Adrenal gland (tissue), 12 donors: ENCODE measurements around the gene AR. TPM values are rescaled to one million over a fixed set of nuclear protein-coding genes. Genes with fewer than 3 reads are reported as not detected.

Experiments used
- DNase-seq, 7 donors: peaks; one replicate each; pipeline ENCODE4 v3.0.0-alpha.2; 2019 to 2020
- H3K27ac ChIP-seq, 5 donors: fragments of 200-600 bp; sonication (generic) in 4 of 5; 1 replicate in 3 of 5; 2 replicates in 2 of 5; pipeline versions ENCODE4 v1.5.1 to v1.8.0; 2016 to 2020; ENCODE audit warnings: mild to moderate bottlenecking in 1 of 5
- H3K27me3 ChIP-seq: fragments of 200-600 bp; 2 replicates; pipeline ENCODE4 v1.8.0; 2021
- H3K36me3 ChIP-seq, 2 donors: fragments of 200-600 bp; replicated peaks in 1 of 2; 1 replicate in 1 of 2; 2 replicates in 1 of 2; pipeline versions ENCODE4 v1.5.1 to v1.8.0; 2018 to 2022
- H3K4me1 ChIP-seq, 2 donors: fragments of 200-600 bp; replicated peaks in 1 of 2; 1 replicate in 1 of 2; 2 replicates in 1 of 2; pipeline versions ENCODE4 v1.5.1 to v1.8.0; 2018 to 2021
- H3K4me3 ChIP-seq, 4 donors: fragments of 200-600 bp; sonication (generic) in 3 of 4; one replicate each; pipeline ENCODE4 v1.5.1; 2016 to 2018
- H3K9me3 ChIP-seq, 3 donors: fragments of 200-600 bp; sonication (generic) in 1 of 3; replicated peaks in 1 of 3; 1 replicate in 2 of 3; 2 replicates in 1 of 3; pipeline versions ENCODE4 v1.5.1 to v1.8.0; 2016 to 2021
- CTCF ChIP-seq, 6 experiments: fragments of 450-650 bp in 4 of 6; fragments of 200-600 bp in 2 of 6; sonication (generic) in 1 of 6; IDR thresholded peaks; 1 replicate in 5 of 6; 2 replicates in 1 of 6; pipeline versions ENCODE4 v1.5.1 to v1.8.0; 2016 to 2021; ENCODE audit warnings: antibody characterized with exemption in 6 of 6, mild to moderate bottlenecking in 2 of 6, moderate library complexity in 1 of 6
- POLR2A ChIP-seq, 2 donors: fragments of 450-650 bp; IDR thresholded peaks; one replicate each; pipeline ENCODE4 v1.6.1; 2017; ENCODE audit warnings: antibody characterized with exemption in 2 of 2, mild to moderate bottlenecking in 2 of 2, moderate library complexity in 1 of 2
- WGBS, 4 donors: extraction: QIAGEN DNeasy Blood & Tissue Kit in 2 of 4; methylation state at CpG; one replicate each; pipeline versions ENCODE4 v1.1.5 to v1.1.7; 2013 to 2017; 5-methylcytosine and 5-hydroxymethylcytosine counted together
- intact Hi-C, 2 donors: fragments of 100-400 bp; cut with DNase I; formaldehyde crosslinking; loops; one replicate each; pipeline versions ENCODE4 v1.14.1 to v1.15.0; 2022 to 2023
- polyA plus RNA-seq, 3 donors: library from polyadenylated mRNA; stranded (reverse); fragments of 200-250 nt in 2 of 3; fragments of 350-450 nt in 1 of 3; fragmentation: Illumina TruSeq in 1 of 3; extraction: RNeasy Lipid Tissue Mini Kit (QIAGEN cat#74804) in 1 of 3; gene quantifications; one replicate each; pipeline ENCODE4 v1.2.3, GENCODE V29; 2013 to 2014
- total RNA-seq, 9 donors: library from RNA; depleted of rRNA in 4 of 9; stranded (reverse); fragments of >200 nt in 4 of 9; fragments of 120-200 nt in 1 of 9; fragmentation: NEBNext Ultra II Directional in 1 of 9; extraction: Animal tissue kit (Norgen Biotek cat#: 25700) in 1 of 9; gene quantifications; one replicate each; pipeline versions ENCODE4 v1.1.0 to v1.2.4, GENCODE V29; 2013 to 2023
- donor health status: healthy with polysubstance abuse.
- donor health status: Bipolar disorder and iron deficiency.
- donor health status: DM: yes; HTN: yes; CAD: no.
- donor health status: DM: no; HTN: no; CAD: no.
- donor health status: DM: no; HTN: no; CAD: no.
- donor health status: DM: yes; HTN: yes; CAD: no.

AR gene
- total and polyA plus RNA-seq, 12 donors, result 0.64 to 7.5 (median 2.9) TPM

GRCh38 chrX:67730296-67730695, 186.5 kb downstream of the AR start:
- no peak for DNase-seq
- no peaks in the 10 kb centered on the region for H3K36me3 ChIP-seq
- H3K27me3 ChIP-seq, result no peaks in the 10 kb centered on the region
- 59 to 81% (median 76%) methylated on average over 2 of the region's 2 CpGs for WGBS, 4 donors
- H3K9me3 ChIP-seq, result no peaks in the 10 kb centered on the region
- intact Hi-C loops, result no loop called here
- TF ChIP-seq CTCF (IDR thresholded peaks at IDR 0.05), result no peak
- no peak for TF ChIP-seq POLR2A (IDR thresholded peaks at IDR 0.05)
- no peak overlapping the region for H3K4me3 ChIP-seq
- no peaks in the 10 kb centered on the region for H3K4me1 ChIP-seq
- H3K27ac ChIP-seq, result no peak overlapping the region

GRCh38 chrX:67731061-67731460, 187.2 kb downstream of the AR start:
- Histone ChIP-seq H3K9me3 (no peaks in the 10 kb centered on the region), H3K36me3 (no peaks in the 10 kb centered on the region), H3K4me3 (no peak overlapping the region), H3K27ac (no peak overlapping the region), H3K4me1 (no peaks in the 10 kb centered on the region), H3K27me3 (no peaks in the 10 kb centered on the region)
- intact Hi-C loops, result no loop called here
- DNase-seq, result no peak
- TF ChIP-seq CTCF (IDR thresholded peaks at IDR 0.05) (no peak), POLR2A (IDR thresholded peaks at IDR 0.05) (no peak)

- no peaks in the 10 kb centered on the region for H3K36me3 ChIP-seq
- H3K9me3 ChIP-seq, result no peaks in the 10 kb centered on the region
- intact Hi-C loops, result no loop called here
- no peak for DNase-seq
- TF ChIP-seq POLR2A (IDR thresholded peaks at IDR 0.05) (no peak), CTCF (IDR thresholded peaks at IDR 0.05) (no peak)
- no peak overlapping the region for H3K4me3 ChIP-seq
- H3K4me1 ChIP-seq, result no peaks in the 10 kb centered on the region
- no peak overlapping the region for H3K27ac ChIP-seq
- H3K27me3 ChIP-seq, result peaks cover 3% of the 10 kb centered on the region
- 29 to 73% (median 58%) methylated on average over 2 of the region's 2 CpGs for WGBS, 4 donors
These were observed 189.0 kb downstream of the AR start for GRCh38 chrX:67732864-67733263.

- Histone ChIP-seq H3K36me3 (no peaks in the 10 kb centered on the region), H3K27me3 (peaks cover 3% of the 10 kb centered on the region), H3K9me3 (no peaks in the 10 kb centered on the region), H3K27ac (no peak overlapping the region), H3K4me3 (no peak overlapping the region), H3K4me1 (no peaks in the 10 kb centered on the region)
- WGBS, 4 donors, result 45 to 60% (median 55%) methylated on average over 1 to 2 of the region's 2 CpGs
- TF ChIP-seq CTCF (IDR thresholded peaks at IDR 0.05), result no peak
- no peak for TF ChIP-seq POLR2A (IDR thresholded peaks at IDR 0.05)
- no peak for DNase-seq
- intact Hi-C loops, result no loop called here
These were observed 190.4 kb downstream of the AR start for GRCh38 chrX:67734111-67734753.
